Vagina (tissue), 2 donors: Measurements from ENCODE around the gene ZNF469. TPM values are rescaled to one million over a fixed set of nuclear protein-coding genes. Genes with fewer than 3 reads are reported as not detected.

Experiments used
- DNase-seq, 2 donors: peaks; one replicate each; pipeline ENCODE4 v3.0.0-alpha.2; 2017; ENCODE audit errors: extremely low spot score in 2 of 2
- H3K27ac ChIP-seq: fragments of 200-600 bp; sonication (generic); one replicate; pipeline ENCODE4 v1.5.1; 2019
- H3K27me3 ChIP-seq: fragments of 200-600 bp; sonication (generic); one replicate; pipeline ENCODE4 v1.5.1; 2019
- H3K36me3 ChIP-seq, 2 donors: fragments of 200-600 bp; sonication (generic); one replicate each; pipeline ENCODE4 v1.5.1; 2017 to 2019
- H3K4me1 ChIP-seq: fragments of 200-600 bp; sonication (generic); one replicate; pipeline ENCODE4 v1.5.1; 2019
- H3K4me3 ChIP-seq, 2 donors: fragments of 200-600 bp; sonication (generic); 1 replicate in 1 of 2; 2 replicates in 1 of 2; pipeline ENCODE4 v1.5.1; 2016 to 2019
- H3K9me3 ChIP-seq: fragments of 200-600 bp; sonication (generic); one replicate; pipeline ENCODE4 v1.5.1; 2019
- POLR2A ChIP-seq, 2 donors: fragments of 450-650 bp; IDR thresholded peaks; one replicate each; pipeline ENCODE4 v1.6.1; 2017; ENCODE audit warnings: antibody characterized with exemption in 2 of 2, mild to moderate bottlenecking in 2 of 2, moderate library complexity in 2 of 2
- POLR2AphosphoS5 ChIP-seq, 2 donors: sonication (generic); formaldehyde crosslinking; IDR thresholded peaks; one replicate each; pipeline ENCODE4 v1.9.0; 2017; ENCODE audit warnings: antibody characterized with exemption in 2 of 2, mild to moderate bottlenecking in 2 of 2, low read depth in 1 of 2; ENCODE audit not compliant: insufficient read depth in 1 of 2
- intact Hi-C: fragments of 100-400 bp; cut with DNase I; formaldehyde crosslinking; loops from one replicate; pipeline ENCODE4 v1.15.1; 2023
- total RNA-seq: library from RNA; depleted of rRNA; stranded (reverse); fragments of >200 nt; gene quantifications from one replicate; pipeline ENCODE4 v1.2.3, GENCODE V29; 2016
- TF ChIP-seq, protein P1 (sequence below), 3 experiments: fragments of 450-650 bp in 2 of 3; fragments of 200-600 bp in 1 of 3; sonication (generic) in 1 of 3; IDR thresholded peaks; one replicate each; pipeline ENCODE4 v1.5.1; 2017 to 2019; ENCODE audit warnings: antibody characterized with exemption in 3 of 3, mild to moderate bottlenecking in 2 of 3, moderate library complexity in 2 of 3

The ZNF469 gene
- total RNA-seq, 1 donor from 2014 or later = 2.2 TPM

DNA sequence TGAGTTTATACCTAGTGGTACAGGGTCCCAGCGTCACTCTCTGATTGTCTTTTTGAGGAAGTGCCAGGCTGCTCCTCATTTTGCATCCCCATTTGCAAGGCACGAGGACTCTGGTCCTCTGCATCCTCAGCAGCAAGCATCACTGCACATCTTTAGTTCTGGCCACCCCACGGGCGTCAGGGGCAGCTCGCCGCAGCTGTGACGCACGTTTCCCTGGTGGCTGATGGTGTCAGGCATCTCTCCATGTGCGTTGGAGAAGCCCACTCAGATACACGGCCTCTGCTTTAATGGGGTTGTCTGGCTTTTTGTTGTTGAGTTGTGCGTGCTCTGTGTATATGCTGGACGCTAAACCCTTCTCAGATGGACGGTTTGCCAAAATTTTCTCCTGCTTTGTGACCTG, 45.2 kb upstream of the ZNF469 start:
- peaks cover 18% of the 10 kb centered on the region for H3K4me1 ChIP-seq
- H3K36me3 ChIP-seq = no peaks in the 10 kb centered on the region
- no peak for DNase-seq
- H3K27me3 ChIP-seq = no peaks in the 10 kb centered on the region
- H3K4me3 ChIP-seq = no peak overlapping the region
- H3K9me3 ChIP-seq = no peaks in the 10 kb centered on the region
- intact Hi-C loops = no loop called here
- TF ChIP-seq POLR2AphosphoS5 (IDR thresholded peaks at IDR 0.05; ENCODE audit: insufficient read depth in 1 of 2, low read depth in 1 of 2) (no peak), POLR2A (IDR thresholded peaks at IDR 0.05) (no peak)
- TF ChIP-seq, protein P1, sequence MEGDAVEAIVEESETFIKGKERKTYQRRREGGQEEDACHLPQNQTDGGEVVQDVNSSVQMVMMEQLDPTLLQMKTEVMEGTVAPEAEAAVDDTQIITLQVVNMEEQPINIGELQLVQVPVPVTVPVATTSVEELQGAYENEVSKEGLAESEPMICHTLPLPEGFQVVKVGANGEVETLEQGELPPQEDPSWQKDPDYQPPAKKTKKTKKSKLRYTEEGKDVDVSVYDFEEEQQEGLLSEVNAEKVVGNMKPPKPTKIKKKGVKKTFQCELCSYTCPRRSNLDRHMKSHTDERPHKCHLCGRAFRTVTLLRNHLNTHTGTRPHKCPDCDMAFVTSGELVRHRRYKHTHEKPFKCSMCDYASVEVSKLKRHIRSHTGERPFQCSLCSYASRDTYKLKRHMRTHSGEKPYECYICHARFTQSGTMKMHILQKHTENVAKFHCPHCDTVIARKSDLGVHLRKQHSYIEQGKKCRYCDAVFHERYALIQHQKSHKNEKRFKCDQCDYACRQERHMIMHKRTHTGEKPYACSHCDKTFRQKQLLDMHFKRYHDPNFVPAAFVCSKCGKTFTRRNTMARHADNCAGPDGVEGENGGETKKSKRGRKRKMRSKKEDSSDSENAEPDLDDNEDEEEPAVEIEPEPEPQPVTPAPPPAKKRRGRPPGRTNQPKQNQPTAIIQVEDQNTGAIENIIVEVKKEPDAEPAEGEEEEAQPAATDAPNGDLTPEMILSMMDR (IDR thresholded peaks at IDR 0.05) = no peak
- H3K27ac ChIP-seq = no peak overlapping the region

DNA sequence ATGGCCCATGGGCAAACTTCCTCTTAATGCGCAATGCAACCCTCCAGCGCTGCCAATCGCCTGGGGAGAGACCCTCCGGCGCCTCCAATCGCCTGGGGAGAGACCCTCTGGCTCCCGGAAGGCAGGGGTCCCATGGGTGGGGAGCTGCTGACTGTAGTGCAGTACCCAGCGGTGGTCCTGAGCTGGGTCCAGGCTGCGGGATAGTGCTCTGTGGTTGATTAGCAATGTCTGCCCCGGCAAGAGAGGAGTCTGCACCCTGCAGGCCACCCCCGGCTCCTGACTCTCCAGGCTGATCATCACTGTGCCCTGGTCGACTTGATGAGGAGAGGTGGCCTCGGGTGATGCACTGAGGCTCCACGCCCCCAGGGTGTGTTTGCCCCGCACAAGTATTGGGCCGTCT, 44.6 kb upstream of the ZNF469 start:
- H3K27me3 ChIP-seq = no peaks in the 10 kb centered on the region
- DNase-seq = no peak
- H3K36me3 ChIP-seq = no peaks in the 10 kb centered on the region
- H3K4me1 ChIP-seq = peaks cover 12% of the 10 kb centered on the region
- intact Hi-C loops = no loop called here
- H3K9me3 ChIP-seq = no peaks in the 10 kb centered on the region
- H3K27ac ChIP-seq = no peak overlapping the region
- TF ChIP-seq, protein P1 (IDR thresholded peaks at IDR 0.05) = no peak
- no peak for TF ChIP-seq POLR2AphosphoS5 (IDR thresholded peaks at IDR 0.05; ENCODE audit: insufficient read depth in 1 of 2, low read depth in 1 of 2)
- TF ChIP-seq POLR2A (IDR thresholded peaks at IDR 0.05) = no peak
- H3K4me3 ChIP-seq = no peak overlapping the region

GRCh38 chr16:88338896-88339295, 43.9 kb upstream of the ZNF469 start:
- no peak for DNase-seq
- Histone ChIP-seq H3K27ac (no peak overlapping the region), H3K4me1 (peaks cover 4% of the 10 kb centered on the region), H3K9me3 (no peaks in the 10 kb centered on the region), H3K36me3 (no peaks in the 10 kb centered on the region), H3K4me3 (no peak overlapping the region), H3K27me3 (no peaks in the 10 kb centered on the region)
- intact Hi-C loops = no loop called here
- TF ChIP-seq POLR2AphosphoS5 (IDR thresholded peaks at IDR 0.05; ENCODE audit: insufficient read depth in 1 of 2, low read depth in 1 of 2) (no peak), POLR2A (IDR thresholded peaks at IDR 0.05) (no peak)
- TF ChIP-seq, protein P1 (IDR thresholded peaks at IDR 0.05) = no peak

- H3K27me3 ChIP-seq = no peaks in the 10 kb centered on the region
- no peak for DNase-seq
- peaks cover 6% of the 10 kb centered on the region for H3K4me1 ChIP-seq
- H3K36me3 ChIP-seq = no peaks in the 10 kb centered on the region
- no peaks in the 10 kb centered on the region for H3K9me3 ChIP-seq
- intact Hi-C loops = no loop called here
- no peak overlapping the region for H3K4me3 ChIP-seq
- no peak overlapping the region for H3K27ac ChIP-seq
- no peak for TF ChIP-seq POLR2AphosphoS5 (IDR thresholded peaks at IDR 0.05; ENCODE audit: insufficient read depth in 1 of 2, low read depth in 1 of 2)
- no peak for TF ChIP-seq POLR2A (IDR thresholded peaks at IDR 0.05)
- TF ChIP-seq, protein P1 (IDR thresholded peaks at IDR 0.05) = no peak
Measured at GRCh38 chr16:88339930-88340754, 42.6 kb upstream of the ZNF469 start.

- no peaks in the 10 kb centered on the region for H3K36me3 ChIP-seq
- TF ChIP-seq, protein P1 (IDR thresholded peaks at IDR 0.05) = no peak
- no peak for TF ChIP-seq POLR2A (IDR thresholded peaks at IDR 0.05)
- TF ChIP-seq POLR2AphosphoS5 (IDR thresholded peaks at IDR 0.05; ENCODE audit: insufficient read depth in 1 of 2, low read depth in 1 of 2) = no peak
- no peak overlapping the region for H3K27ac ChIP-seq
- H3K4me3 ChIP-seq = no peak overlapping the region
- H3K9me3 ChIP-seq = no peaks in the 10 kb centered on the region
- H3K4me1 ChIP-seq = peaks cover 6% of the 10 kb centered on the region
- DNase-seq = no peak
- H3K27me3 ChIP-seq = no peaks in the 10 kb centered on the region
- intact Hi-C loops = no loop called here
Measured at GRCh38 chr16:88340755-88341150, 42.0 kb upstream of the ZNF469 start.
